ENCODE results near the gene NADSYN1. TPM values are rescaled to one million over a fixed set of nuclear protein-coding genes. Genes with fewer than 3 reads are reported as not detected.

The NADSYN1 gene
- total and polyA plus RNA-seq, 2 of the 13 experiments (the other 11 are each of a cell fraction or from before 2014, with no cell fraction given): 35.7 to 51.5 TPM

DNA sequence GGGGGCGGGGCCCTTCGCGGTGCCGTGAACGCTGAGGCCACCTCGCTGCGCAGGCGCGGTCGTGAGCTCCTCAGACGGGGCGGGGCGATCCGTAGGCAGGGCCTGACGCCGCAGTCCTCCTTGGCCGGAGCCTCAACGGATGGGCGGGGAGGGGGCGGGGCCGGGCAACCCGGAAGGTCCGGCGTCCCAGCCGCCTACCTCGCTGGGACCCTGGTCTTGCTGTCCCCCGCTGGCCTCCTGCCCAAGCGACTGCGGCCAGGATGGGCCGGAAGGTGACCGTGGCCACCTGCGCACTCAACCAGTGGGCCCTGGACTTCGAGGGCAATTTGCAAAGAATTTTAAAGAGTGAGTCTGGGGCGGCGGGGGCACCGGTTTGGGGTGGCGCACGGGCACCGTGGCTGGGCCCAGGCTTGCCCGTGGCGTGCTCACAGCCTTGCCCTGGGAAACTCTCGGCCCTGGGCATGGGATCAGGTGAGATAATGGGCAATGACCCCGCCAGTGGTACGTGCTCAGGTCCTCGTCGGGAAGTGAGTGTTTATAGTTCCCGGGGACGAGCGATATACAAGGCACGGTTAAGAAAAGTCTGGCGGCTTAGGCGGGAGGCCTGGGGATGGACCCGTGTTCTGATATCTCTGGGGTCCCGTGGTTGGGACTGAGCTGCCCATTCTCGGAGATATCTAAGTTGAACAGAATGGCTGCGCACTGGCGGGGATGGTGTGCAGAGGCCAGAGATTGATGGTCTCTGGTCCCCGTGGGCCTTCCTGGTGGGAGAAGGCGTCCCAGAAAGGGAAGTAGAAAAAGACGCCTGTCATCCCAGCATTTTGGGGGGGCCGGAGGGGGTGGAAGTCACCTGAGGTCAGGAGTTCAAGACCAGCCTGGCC is at the start of gene NADSYN1 (continued):
- TF ChIP-seq, protein P1, sequence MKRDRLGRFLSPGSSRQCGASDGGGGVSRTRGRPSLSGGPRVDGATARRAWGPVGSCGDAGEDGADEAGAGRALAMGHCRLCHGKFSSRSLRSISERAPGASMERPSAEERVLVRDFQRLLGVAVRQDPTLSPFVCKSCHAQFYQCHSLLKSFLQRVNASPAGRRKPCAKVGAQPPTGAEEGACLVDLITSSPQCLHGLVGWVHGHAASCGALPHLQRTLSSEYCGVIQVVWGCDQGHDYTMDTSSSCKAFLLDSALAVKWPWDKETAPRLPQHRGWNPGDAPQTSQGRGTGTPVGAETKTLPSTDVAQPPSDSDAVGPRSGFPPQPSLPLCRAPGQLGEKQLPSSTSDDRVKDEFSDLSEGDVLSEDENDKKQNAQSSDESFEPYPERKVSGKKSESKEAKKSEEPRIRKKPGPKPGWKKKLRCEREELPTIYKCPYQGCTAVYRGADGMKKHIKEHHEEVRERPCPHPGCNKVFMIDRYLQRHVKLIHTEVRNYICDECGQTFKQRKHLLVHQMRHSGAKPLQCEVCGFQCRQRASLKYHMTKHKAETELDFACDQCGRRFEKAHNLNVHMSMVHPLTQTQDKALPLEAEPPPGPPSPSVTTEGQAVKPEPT (CRISPR knock-in tag; IDR thresholded peaks at IDR 0.05; ENCODE audit: low read depth): no peak
- TF ChIP-seq TOPORS (CRISPR knock-in tag; IDR thresholded peaks at IDR 0.05): 0 out of 2 replicates have a peak, but pooled peaks have one; percentile 44
- TF ChIP-seq ZNF333 (CRISPR knock-in tag; IDR thresholded peaks at IDR 0.05; ENCODE audit: borderline replicate concordance): no peak
- TF ChIP-seq ZNF354B (CRISPR knock-in tag; IDR thresholded peaks at IDR 0.05): no peak
- TF ChIP-seq ZFP41 (CRISPR knock-in tag; IDR thresholded peaks at IDR 0.05; ENCODE audit: borderline replicate concordance): no peak
- TF ChIP-seq, protein P2, sequence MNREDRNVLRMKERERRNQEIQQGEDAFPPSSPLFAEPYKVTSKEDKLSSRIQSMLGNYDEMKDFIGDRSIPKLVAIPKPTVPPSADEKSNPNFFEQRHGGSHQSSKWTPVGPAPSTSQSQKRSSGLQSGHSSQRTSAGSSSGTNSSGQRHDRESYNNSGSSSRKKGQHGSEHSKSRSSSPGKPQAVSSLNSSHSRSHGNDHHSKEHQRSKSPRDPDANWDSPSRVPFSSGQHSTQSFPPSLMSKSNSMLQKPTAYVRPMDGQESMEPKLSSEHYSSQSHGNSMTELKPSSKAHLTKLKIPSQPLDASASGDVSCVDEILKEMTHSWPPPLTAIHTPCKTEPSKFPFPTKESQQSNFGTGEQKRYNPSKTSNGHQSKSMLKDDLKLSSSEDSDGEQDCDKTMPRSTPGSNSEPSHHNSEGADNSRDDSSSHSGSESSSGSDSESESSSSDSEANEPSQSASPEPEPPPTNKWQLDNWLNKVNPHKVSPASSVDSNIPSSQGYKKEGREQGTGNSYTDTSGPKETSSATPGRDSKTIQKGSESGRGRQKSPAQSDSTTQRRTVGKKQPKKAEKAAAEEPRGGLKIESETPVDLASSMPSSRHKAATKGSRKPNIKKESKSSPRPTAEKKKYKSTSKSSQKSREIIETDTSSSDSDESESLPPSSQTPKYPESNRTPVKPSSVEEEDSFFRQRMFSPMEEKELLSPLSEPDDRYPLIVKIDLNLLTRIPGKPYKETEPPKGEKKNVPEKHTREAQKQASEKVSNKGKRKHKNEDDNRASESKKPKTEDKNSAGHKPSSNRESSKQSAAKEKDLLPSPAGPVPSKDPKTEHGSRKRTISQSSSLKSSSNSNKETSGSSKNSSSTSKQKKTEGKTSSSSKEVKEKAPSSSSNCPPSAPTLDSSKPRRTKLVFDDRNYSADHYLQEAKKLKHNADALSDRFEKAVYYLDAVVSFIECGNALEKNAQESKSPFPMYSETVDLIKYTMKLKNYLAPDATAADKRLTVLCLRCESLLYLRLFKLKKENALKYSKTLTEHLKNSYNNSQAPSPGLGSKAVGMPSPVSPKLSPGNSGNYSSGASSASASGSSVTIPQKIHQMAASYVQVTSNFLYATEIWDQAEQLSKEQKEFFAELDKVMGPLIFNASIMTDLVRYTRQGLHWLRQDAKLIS (CRISPR knock-in tag; IDR thresholded peaks at IDR 0.05): no peak
- peak; percentile 60 for TF ChIP-seq YEATS2 (CRISPR knock-in tag; IDR thresholded peaks at IDR 0.05; ENCODE audit: borderline replicate concordance)
- no peak for TF ChIP-seq FOXK1 (CRISPR knock-in tag; IDR thresholded peaks at IDR 0.05; ENCODE audit: borderline replicate concordance, low read depth)
- TF ChIP-seq MXI1 (IDR thresholded peaks at IDR 0.05; ENCODE audit: borderline replicate concordance, low read depth, low read length): no peak; the same call in 2 of the 3 replicates
- TF ChIP-seq, protein P3, sequence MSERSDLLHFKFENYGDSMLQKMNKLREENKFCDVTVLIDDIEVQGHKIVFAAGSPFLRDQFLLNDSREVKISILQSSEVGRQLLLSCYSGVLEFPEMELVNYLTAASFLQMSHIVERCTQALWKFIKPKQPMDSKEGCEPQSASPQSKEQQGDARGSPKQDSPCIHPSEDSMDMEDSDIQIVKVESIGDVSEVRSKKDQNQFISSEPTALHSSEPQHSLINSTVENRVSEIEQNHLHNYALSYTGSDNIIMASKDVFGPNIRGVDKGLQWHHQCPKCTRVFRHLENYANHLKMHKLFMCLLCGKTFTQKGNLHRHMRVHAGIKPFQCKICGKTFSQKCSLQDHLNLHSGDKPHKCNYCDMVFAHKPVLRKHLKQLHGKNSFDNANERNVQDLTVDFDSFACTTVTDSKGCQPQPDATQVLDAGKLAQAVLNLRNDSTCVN (CRISPR knock-in tag; IDR thresholded peaks at IDR 0.05; ENCODE audit: borderline replicate concordance): no peak
- no peak for TF ChIP-seq MATR3 (CRISPR knock-in tag; IDR thresholded peaks at IDR 0.05)
- TF ChIP-seq, protein P4, sequence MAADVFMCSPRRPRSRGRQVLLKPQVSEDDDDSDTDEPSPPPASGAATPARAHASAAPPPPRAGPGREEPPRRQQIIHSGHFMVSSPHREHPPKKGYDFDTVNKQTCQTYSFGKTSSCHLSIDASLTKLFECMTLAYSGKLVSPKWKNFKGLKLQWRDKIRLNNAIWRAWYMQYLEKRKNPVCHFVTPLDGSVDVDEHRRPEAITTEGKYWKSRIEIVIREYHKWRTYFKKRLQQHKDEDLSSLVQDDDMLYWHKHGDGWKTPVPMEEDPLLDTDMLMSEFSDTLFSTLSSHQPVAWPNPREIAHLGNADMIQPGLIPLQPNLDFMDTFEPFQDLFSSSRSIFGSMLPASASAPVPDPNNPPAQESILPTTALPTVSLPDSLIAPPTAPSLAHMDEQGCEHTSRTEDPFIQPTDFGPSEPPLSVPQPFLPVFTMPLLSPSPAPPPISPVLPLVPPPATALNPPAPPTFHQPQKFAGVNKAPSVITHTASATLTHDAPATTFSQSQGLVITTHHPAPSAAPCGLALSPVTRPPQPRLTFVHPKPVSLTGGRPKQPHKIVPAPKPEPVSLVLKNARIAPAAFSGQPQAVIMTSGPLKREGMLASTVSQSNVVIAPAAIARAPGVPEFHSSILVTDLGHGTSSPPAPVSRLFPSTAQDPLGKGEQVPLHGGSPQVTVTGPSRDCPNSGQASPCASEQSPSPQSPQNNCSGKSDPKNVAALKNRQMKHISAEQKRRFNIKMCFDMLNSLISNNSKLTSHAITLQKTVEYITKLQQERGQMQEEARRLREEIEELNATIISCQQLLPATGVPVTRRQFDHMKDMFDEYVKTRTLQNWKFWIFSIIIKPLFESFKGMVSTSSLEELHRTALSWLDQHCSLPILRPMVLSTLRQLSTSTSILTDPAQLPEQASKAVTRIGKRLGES (CRISPR knock-in tag; IDR thresholded peaks at IDR 0.05; ENCODE audit: borderline replicate concordance): no peak
- TF ChIP-seq ZNF629 (CRISPR knock-in tag; conservative IDR thresholded peaks at IDR 0.05): no peak; the same call in 1 of the 2 replicates
- 0 out of 2 replicates have a peak, but pooled peaks have one; percentile 44 for TF ChIP-seq ZSCAN21 (CRISPR knock-in tag; IDR thresholded peaks at IDR 0.05; ENCODE audit: borderline replicate concordance)
- TF ChIP-seq, protein P5, sequence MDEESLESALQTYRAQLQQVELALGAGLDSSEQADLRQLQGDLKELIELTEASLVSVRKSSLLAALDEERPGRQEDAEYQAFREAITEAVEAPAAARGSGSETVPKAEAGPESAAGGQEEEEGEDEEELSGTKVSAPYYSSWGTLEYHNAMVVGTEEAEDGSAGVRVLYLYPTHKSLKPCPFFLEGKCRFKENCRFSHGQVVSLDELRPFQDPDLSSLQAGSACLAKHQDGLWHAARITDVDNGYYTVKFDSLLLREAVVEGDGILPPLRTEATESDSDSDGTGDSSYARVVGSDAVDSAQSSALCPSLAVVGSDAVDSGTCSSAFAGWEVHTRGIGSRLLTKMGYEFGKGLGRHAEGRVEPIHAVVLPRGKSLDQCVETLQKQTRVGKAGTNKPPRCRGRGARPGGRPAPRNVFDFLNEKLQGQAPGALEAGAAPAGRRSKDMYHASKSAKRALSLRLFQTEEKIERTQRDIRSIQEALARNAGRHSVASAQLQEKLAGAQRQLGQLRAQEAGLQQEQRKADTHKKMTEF (CRISPR knock-in tag; IDR thresholded peaks at IDR 0.05): peak; percentile 31; the same call in 1 of the 2 replicates
- no peak for TF ChIP-seq SIX4 (CRISPR knock-in tag; IDR thresholded peaks at IDR 0.05)
- TF ChIP-seq KLF6 (CRISPR knock-in tag; IDR thresholded peaks at IDR 0.05): no peak
